HG03064 (cell line): Measurements from ENCODE around the gene CXCL11.
"Not testable (repeated sequence)": the region's sequence is repeated elsewhere in the genome, so short reads cannot be mapped to it uniquely, and the experiment has no call there.

Experiments
- ATAC-seq: cut with Tn5 transposase; IDR thresholded peaks from one replicate; pipeline ENCODE4 v1.9.1; 2021; ENCODE audit warnings: low read depth; ENCODE audit not compliant: unreplicated experiment

CXCL11 gene

GRCh38 chr4:76003035-76003434 lies 32.8 kb downstream of the CXCL11 start:
- no peak for ATAC-seq

- ATAC-seq, result no peak
Measured at GRCh38 chr4:76002176-76002575, 33.7 kb downstream of the CXCL11 start.

GRCh38 chr4:76001700-76002099 lies 34.2 kb downstream of the CXCL11 start:
- ATAC-seq, result no peak

GRCh38 chr4:76000279-76000678 lies 35.6 kb downstream of the CXCL11 start:
- ATAC-seq, result no peak

GRCh38 chr4:75998525-75999147 lies 37.2 kb downstream of the CXCL11 start:
- ATAC-seq, result not testable (repeated sequence)

- ATAC-seq, result no peak
Measured at GRCh38 chr4:75997946-75998345, 37.9 kb downstream of the CXCL11 start.

- ATAC-seq, result no peak
Measured at GRCh38 chr4:75997081-75997480, 38.8 kb downstream of the CXCL11 start.

GRCh38 chr4:75995727-75996126 lies 40.1 kb downstream of the CXCL11 start:
- ATAC-seq, result no peak

- ATAC-seq, result no peak
Measured at GRCh38 chr4:75992462-75992861, 43.4 kb downstream of the CXCL11 start.

- ATAC-seq, result no peak
Measured at GRCh38 chr4:75989846-75990528, 45.9 kb downstream of the CXCL11 start.

GRCh38 chr4:75985116-75985515 lies 50.8 kb downstream of the CXCL11 start:
- no peak for ATAC-seq
